ENCODE measurements around the gene RAD51B.

Gene RAD51B

DNA sequence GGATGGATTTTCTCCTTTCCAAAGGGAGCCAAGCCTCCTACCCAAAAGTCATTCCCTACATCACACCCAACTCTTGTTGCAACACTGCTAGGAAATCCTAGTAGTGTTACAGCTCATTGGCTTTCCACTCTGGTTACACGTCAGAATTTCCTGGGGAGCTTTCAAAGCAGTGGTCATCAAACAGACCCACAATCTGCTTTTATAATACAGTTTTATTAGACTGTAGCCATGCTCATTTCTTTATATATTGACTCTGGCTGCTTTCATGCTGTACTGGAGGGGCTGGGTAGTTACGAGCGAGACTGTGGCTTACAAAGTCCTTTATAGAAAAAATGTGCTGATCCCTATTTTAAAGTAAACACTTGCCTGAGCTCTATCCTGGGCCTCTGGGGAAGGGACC is 37.5 kb upstream of the RAD51B start:
- H3K4me2 ChIP-seq (ENCODE audit: low read length) = no peak overlapping the region
- H3K4me1 ChIP-seq = no peaks in the 10 kb centered on the region
- H3K4me3 ChIP-seq (ENCODE audit: low read depth, low read length) = no peak overlapping the region
- TF ChIP-seq, protein P1, sequence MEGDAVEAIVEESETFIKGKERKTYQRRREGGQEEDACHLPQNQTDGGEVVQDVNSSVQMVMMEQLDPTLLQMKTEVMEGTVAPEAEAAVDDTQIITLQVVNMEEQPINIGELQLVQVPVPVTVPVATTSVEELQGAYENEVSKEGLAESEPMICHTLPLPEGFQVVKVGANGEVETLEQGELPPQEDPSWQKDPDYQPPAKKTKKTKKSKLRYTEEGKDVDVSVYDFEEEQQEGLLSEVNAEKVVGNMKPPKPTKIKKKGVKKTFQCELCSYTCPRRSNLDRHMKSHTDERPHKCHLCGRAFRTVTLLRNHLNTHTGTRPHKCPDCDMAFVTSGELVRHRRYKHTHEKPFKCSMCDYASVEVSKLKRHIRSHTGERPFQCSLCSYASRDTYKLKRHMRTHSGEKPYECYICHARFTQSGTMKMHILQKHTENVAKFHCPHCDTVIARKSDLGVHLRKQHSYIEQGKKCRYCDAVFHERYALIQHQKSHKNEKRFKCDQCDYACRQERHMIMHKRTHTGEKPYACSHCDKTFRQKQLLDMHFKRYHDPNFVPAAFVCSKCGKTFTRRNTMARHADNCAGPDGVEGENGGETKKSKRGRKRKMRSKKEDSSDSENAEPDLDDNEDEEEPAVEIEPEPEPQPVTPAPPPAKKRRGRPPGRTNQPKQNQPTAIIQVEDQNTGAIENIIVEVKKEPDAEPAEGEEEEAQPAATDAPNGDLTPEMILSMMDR (IDR thresholded peaks at IDR 0.05) = no peak
- H3K79me2 ChIP-seq = no peaks in the 10 kb centered on the region
- no peak overlapping the region for H3K9ac ChIP-seq
- no peaks in the 10 kb centered on the region for H3K27me3 ChIP-seq (ENCODE audit: control insufficient read depth, insufficient read depth, low read length)
- no peaks in the 10 kb centered on the region for H3K36me3 ChIP-seq (ENCODE audit: control insufficient read depth, insufficient read depth, low read length)
- no peak overlapping the region for H2AFZ ChIP-seq
- H3K27ac ChIP-seq = no peak overlapping the region
- no peaks in the 10 kb centered on the region for H3K9me3 ChIP-seq (ENCODE audit: control insufficient read depth, low read length)

DNA sequence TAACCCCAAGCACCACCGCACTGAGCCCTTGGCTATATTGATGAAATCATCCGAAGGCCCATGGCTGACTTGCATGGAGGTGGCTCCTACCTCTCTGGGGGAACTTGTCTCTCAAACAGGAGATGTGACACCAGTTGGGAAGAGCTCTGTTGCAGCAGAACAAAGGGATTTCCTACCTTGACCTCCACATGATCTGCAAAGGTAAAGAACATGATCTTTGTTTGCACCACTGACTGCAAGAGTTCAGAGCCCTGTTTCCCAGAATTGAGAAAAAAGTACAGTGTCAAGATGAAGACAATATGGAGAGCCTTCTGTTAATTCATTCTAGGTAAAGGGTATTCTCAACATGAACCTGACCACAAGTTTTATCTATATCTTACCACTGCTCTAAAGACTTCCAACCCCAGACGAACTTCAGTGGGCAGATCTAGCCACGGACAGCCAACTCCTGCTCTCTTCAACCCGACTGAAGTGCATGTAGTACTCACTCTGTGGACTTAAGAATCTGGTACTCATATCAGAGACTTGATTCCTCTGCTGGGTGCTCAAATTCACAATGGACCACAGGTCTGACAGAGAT is 35.2 kb upstream of the RAD51B start:
- TF ChIP-seq, protein P1 (IDR thresholded peaks at IDR 0.05) = no peak
- H3K4me2 ChIP-seq (ENCODE audit: low read length) = no peak overlapping the region
- H3K9ac ChIP-seq = no peak overlapping the region
- no peak overlapping the region for H3K27ac ChIP-seq
- H3K4me3 ChIP-seq (ENCODE audit: low read depth, low read length) = no peak overlapping the region
- H3K79me2 ChIP-seq = no peaks in the 10 kb centered on the region
- H3K36me3 ChIP-seq (ENCODE audit: control insufficient read depth, insufficient read depth, low read length) = no peaks in the 10 kb centered on the region
- H2AFZ ChIP-seq = no peak overlapping the region
- H3K4me1 ChIP-seq = no peaks in the 10 kb centered on the region
- no peaks in the 10 kb centered on the region for H3K27me3 ChIP-seq (ENCODE audit: control insufficient read depth, insufficient read depth, low read length)
- no peaks in the 10 kb centered on the region for H3K9me3 ChIP-seq (ENCODE audit: control insufficient read depth, low read length)

DNA sequence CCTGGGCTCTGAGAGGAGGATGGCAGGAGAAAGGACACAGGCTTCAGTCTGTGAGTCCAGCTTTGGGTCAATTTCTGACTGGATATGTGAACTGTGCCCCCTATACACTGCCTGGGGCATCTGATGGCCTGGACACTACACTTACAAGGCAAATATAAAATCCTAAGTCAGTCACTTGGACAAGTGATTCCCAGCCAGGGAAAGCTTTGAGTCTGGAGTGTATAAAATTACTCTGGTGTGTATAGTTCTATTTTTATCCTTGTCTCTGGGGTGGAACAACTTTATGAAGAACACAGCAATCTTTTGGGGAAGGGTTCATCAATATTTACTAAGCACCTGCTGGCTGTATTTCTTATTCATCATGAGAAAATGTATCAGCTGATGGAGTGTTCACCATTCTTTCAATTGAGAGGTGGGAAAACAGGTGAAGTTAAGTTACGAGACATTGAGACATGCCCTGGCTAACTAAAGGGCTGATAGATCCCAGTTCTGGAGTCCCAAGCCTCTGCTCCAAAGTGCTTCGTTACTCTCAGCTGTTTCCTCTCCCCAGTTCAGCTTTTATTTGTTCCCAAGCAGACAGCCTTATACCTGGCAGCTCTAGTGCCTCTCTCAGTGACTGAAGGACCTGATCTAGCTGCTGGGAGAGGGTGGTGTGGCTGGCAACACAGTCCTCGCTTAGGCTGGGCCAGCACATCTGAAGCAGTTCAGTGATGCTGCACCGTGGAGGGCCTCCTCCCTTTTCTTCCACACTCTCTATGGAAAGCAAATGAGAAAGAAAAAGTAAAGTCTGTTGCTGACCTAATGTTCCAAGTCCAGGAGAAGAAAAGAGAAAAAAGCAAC is 34.1 kb upstream of the RAD51B start:
- Histone ChIP-seq H3K9ac (no peak overlapping the region), H3K36me3 (ENCODE audit: control insufficient read depth, insufficient read depth, low read length) (no peaks in the 10 kb centered on the region)

GRCh38 chr14:67787673-67788072 is 31.9 kb upstream of the RAD51B start:
- Histone ChIP-seq H3K27me3 (ENCODE audit: control insufficient read depth, insufficient read depth, low read length) (no peaks in the 10 kb centered on the region), H3K4me2 (ENCODE audit: low read length) (no peak overlapping the region), H3K9ac (no peak overlapping the region), H2AFZ (no peak overlapping the region), H3K4me3 (ENCODE audit: low read depth, low read length) (no peak overlapping the region), H3K36me3 (ENCODE audit: control insufficient read depth, insufficient read depth, low read length) (no peaks in the 10 kb centered on the region), H3K27ac (no peak overlapping the region), H3K9me3 (ENCODE audit: control insufficient read depth, low read length) (no peaks in the 10 kb centered on the region), H3K4me1 (no peaks in the 10 kb centered on the region), H3K79me2 (no peaks in the 10 kb centered on the region)
- TF ChIP-seq, protein P1 (IDR thresholded peaks at IDR 0.05) = no peak

More for the DNA sequence above, 34.1 kb upstream of the RAD51B start:
- H3K4me2 ChIP-seq (ENCODE audit: low read length) = no peak overlapping the region
- H3K27ac ChIP-seq = no peak overlapping the region
- no peaks in the 10 kb centered on the region for H3K4me1 ChIP-seq
- H3K9me3 ChIP-seq (ENCODE audit: control insufficient read depth, low read length) = no peaks in the 10 kb centered on the region
- TF ChIP-seq, protein P1 (IDR thresholded peaks at IDR 0.05) = no peak
- H3K79me2 ChIP-seq = no peaks in the 10 kb centered on the region
- H3K27me3 ChIP-seq (ENCODE audit: control insufficient read depth, insufficient read depth, low read length) = no peaks in the 10 kb centered on the region
- no peak overlapping the region for H3K4me3 ChIP-seq (ENCODE audit: low read depth, low read length)
- H2AFZ ChIP-seq = no peak overlapping the region

Measured in parathyroid adenoma (tissue), 2 donors.